ENCODE results near the gene CTSA.

DNA sequence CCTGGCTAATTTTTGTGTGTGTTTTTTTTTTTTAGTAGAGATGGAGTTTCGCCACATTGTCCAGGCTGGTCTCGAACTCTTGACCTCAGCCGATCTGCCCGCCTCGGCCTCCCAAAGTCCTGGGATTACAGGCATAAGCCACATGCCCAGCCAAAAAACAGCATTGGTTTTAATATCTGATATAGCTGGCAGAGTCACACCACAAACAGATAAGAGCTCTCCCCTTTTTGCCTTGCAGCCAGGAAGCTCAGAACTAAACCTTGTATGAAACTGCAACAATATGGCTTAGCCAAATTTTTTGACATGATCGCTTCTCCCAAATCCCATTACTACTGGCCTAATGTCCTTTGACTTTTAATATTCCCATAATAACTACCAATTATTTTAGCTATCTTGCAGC is 38.8 kb upstream of the CTSA start:
- TF ChIP-seq CTCF (IDR thresholded peaks at IDR 0.05; ENCODE audit: low read depth, low read length, poor library complexity, severe bottlenecking) (no peak), EZH2phosphoT487 (IDR thresholded peaks at IDR 0.05; ENCODE audit: borderline replicate concordance, low read length) (no peak)
